ENCODE measurements around the gene PLAC8L1. TPM values are rescaled to one million over a fixed set of nuclear protein-coding genes. Genes with fewer than 3 reads are reported as not detected.

PLAC8L1 gene
- total RNA-seq, 1 experiment from 2014 or later = 1.4 TPM

DNA sequence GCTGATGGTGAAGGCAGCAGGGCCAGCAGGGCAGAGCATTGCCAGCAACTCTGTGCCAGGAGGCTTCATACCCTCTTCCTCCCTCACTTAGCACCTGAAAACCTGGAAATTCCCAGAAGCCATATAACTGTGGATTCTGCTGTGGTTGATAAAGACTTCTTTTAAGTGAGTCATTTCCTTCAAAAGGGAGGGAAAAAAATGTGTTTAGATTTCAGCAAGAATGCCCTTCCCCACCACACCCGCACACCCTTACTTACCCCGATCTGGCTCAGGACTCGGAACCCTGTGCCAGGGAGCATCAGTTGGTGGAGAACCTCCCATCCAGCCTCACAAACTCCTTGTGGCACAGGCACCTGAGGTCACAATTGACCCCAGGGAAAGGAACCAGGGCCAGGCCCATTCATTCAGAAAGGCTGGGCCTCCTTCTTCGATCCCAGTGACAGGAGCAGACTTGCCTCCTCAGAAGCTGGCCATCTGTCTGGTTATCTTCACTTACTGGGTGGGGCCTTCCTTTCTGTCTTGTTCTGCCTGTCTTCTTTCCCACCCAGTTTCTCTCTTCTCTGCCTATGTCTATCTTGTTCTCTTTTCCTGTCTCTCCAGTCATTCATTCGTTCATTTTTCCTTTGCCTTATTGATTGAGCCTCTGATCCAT is 62.6 kb downstream of the PLAC8L1 start:
- CTCF ChIA-PET = interaction anchor here (0.5 to 1.8 kb wide), 3 partner anchors 61 to 822 kb away, joined by 3 to 9 read pairs (median 4); no protein-coding TSS in a partner anchor
- DNase-seq = peak; percentile 45
- intact Hi-C loops (cut with micrococcal nuclease; ENCODE audit: unreplicated experiment) = loop anchor here (1.0 kb wide), 1 partner anchor 66 kb away; no protein-coding TSS in a partner anchor
- no peaks in the 10 kb centered on the region for H3K36me3 Mint-ChIP-seq (ENCODE audit: insufficient read depth, unreplicated experiment)
- TF ChIP-seq, protein P1, sequence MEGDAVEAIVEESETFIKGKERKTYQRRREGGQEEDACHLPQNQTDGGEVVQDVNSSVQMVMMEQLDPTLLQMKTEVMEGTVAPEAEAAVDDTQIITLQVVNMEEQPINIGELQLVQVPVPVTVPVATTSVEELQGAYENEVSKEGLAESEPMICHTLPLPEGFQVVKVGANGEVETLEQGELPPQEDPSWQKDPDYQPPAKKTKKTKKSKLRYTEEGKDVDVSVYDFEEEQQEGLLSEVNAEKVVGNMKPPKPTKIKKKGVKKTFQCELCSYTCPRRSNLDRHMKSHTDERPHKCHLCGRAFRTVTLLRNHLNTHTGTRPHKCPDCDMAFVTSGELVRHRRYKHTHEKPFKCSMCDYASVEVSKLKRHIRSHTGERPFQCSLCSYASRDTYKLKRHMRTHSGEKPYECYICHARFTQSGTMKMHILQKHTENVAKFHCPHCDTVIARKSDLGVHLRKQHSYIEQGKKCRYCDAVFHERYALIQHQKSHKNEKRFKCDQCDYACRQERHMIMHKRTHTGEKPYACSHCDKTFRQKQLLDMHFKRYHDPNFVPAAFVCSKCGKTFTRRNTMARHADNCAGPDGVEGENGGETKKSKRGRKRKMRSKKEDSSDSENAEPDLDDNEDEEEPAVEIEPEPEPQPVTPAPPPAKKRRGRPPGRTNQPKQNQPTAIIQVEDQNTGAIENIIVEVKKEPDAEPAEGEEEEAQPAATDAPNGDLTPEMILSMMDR (IDR thresholded peaks at IDR 0.05; ENCODE audit: unreplicated experiment) = no peak
- H3K27ac Mint-ChIP-seq (ENCODE audit: unreplicated experiment) = peak overlapping the region; percentile 74
- H3K9me3 Mint-ChIP-seq (ENCODE audit: low read depth, unreplicated experiment) = no peaks in the 10 kb centered on the region
- H3K27me3 Mint-ChIP-seq (ENCODE audit: unreplicated experiment) = no peaks in the 10 kb centered on the region
- peak overlapping the region; percentile 2 for H3K4me3 Mint-ChIP-seq (ENCODE audit: low read depth, unreplicated experiment)
- H3K4me1 Mint-ChIP-seq (ENCODE audit: low read depth, unreplicated experiment) = peaks cover 37% of the 10 kb centered on the region
- no TSS peak for BruUV-seq (replicated peaks)

DNA sequence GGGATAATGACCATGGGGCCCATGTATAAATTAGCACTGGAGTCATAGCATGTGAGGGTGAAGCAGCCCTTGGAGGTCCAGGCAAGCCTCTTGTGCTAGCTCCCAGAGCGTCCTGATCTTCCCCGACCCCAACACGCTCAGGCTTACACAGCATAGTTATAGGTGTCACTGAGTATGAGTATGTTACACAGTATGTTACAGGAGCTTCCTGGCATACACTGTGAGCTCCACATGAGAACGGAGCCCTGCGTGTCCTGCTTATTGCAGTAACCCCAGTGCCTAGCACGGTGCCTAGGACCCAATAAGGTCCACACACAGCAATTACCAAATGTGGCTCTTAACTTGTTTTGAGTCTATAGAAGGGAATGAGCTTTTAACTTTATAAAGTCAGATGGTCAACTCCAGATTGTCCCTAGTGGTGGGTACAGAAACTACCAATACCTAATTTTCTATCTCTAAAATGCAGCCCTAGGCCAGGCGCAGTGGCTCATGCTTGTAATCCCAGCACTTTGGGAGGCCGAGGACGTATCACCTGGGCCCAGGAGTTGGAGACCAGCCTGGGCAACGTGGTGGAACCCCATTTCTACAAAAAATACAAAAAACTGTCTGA is 64.1 kb downstream of the PLAC8L1 start:
- no TSS peak for BruUV-seq (replicated peaks)

DNA sequence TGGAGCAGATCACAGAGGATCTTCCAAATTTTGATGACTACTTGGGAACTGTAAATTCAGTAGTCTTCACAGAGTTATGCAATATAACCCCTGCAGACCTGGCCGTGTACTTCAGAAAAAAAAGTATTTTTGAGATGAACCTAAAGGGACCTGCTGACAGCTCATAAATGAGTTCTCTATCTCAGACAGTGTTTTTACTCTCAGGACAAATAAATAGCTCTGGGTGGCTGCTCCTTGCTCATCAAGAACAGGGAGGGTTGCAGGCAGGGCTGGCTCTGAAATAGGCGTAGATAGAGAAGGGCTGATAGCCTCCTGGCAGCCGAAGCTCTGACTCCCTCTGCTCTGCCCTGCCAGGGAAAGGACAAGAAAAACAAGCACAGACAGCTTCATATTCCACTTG is 64.8 kb downstream of the PLAC8L1 start:
- BruUV-seq (replicated peaks) = no TSS peak
- TF ChIP-seq, protein P1 (IDR thresholded peaks at IDR 0.05; ENCODE audit: unreplicated experiment) = no peak
- no peak for DNase-seq
- intact Hi-C loops (cut with micrococcal nuclease; ENCODE audit: unreplicated experiment) = no loop called here
- CTCF ChIA-PET = interaction anchor here (1.1 to 1.8 kb wide), 4 partner anchors 10 to 132 kb away, joined by 4 to 9 read pairs (median 7); no protein-coding TSS in a partner anchor
- Mint-ChIP-seq H3K36me3 (ENCODE audit: insufficient read depth, unreplicated experiment) (no peaks in the 10 kb centered on the region), H3K9me3 (ENCODE audit: low read depth, unreplicated experiment) (no peaks in the 10 kb centered on the region), H3K4me3 (ENCODE audit: low read depth, unreplicated experiment) (no peak overlapping the region), H3K4me1 (ENCODE audit: low read depth, unreplicated experiment) (peaks cover 27% of the 10 kb centered on the region), H3K27ac (ENCODE audit: unreplicated experiment) (no peak overlapping the region), H3K27me3 (ENCODE audit: unreplicated experiment) (no peaks in the 10 kb centered on the region)

More for the DNA sequence above, 64.1 kb downstream of the PLAC8L1 start:
- no peak for DNase-seq
- no peak overlapping the region for H3K4me3 Mint-ChIP-seq (ENCODE audit: low read depth, unreplicated experiment)
- no peak overlapping the region for H3K27ac Mint-ChIP-seq (ENCODE audit: unreplicated experiment)
- TF ChIP-seq, protein P1 (IDR thresholded peaks at IDR 0.05; ENCODE audit: unreplicated experiment) = peak; percentile 64
- no peaks in the 10 kb centered on the region for H3K27me3 Mint-ChIP-seq (ENCODE audit: unreplicated experiment)
- H3K36me3 Mint-ChIP-seq (ENCODE audit: insufficient read depth, unreplicated experiment) = no peaks in the 10 kb centered on the region
- H3K4me1 Mint-ChIP-seq (ENCODE audit: low read depth, unreplicated experiment) = peaks cover 27% of the 10 kb centered on the region
- CTCF ChIA-PET = interaction anchor here (0.5 to 1.8 kb wide), 9 partner anchors 11 to 186 kb away, joined by 3 to 9 read pairs (median 4); no protein-coding TSS in a partner anchor
- H3K9me3 Mint-ChIP-seq (ENCODE audit: low read depth, unreplicated experiment) = no peaks in the 10 kb centered on the region
- intact Hi-C loops (cut with micrococcal nuclease; ENCODE audit: unreplicated experiment) = no loop called here

DNA sequence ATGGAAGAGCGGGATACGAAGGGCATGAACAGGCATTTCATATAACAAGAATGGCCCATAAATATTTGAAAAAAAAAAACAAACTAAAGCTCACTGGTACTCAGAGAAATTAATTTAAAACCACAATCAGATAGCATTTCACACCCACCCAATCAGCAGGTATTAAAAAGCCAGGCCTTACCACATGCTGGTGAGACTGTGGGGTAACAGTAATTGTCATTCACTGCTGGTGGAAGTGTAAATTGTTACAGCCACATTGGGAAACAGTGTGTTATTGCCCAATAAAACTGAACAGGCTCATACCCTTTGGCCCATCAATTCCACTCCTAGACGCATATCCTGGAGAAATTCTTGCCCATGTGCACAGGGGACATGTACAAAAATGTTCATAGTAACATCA is 66.0 kb downstream of the PLAC8L1 start:
- H3K36me3 Mint-ChIP-seq (ENCODE audit: insufficient read depth, unreplicated experiment) = no peaks in the 10 kb centered on the region
- CTCF ChIA-PET = no interaction called here
- intact Hi-C loops (cut with micrococcal nuclease; ENCODE audit: unreplicated experiment) = no loop called here
- H3K9me3 Mint-ChIP-seq (ENCODE audit: low read depth, unreplicated experiment) = no peaks in the 10 kb centered on the region
- no peak for DNase-seq
- no TSS peak for BruUV-seq (replicated peaks)
- no peaks in the 10 kb centered on the region for H3K27me3 Mint-ChIP-seq (ENCODE audit: unreplicated experiment)
- no peak overlapping the region for H3K27ac Mint-ChIP-seq (ENCODE audit: unreplicated experiment)
- TF ChIP-seq, protein P1 (IDR thresholded peaks at IDR 0.05; ENCODE audit: unreplicated experiment) = no peak
- H3K4me3 Mint-ChIP-seq (ENCODE audit: low read depth, unreplicated experiment) = no peak overlapping the region
- H3K4me1 Mint-ChIP-seq (ENCODE audit: low read depth, unreplicated experiment) = peaks cover 22% of the 10 kb centered on the region
